Measurements from ENCODE around the gene CBX3.

Gene CBX3

GRCh38 chr7:26208040-26208439, 6.5 kb downstream of the CBX3 start:
- TF ChIP-seq CTCF (IDR thresholded peaks at IDR 0.05; ENCODE audit: extremely low read depth, insufficient read depth, missing control alignments): no peak
- in situ Hi-C loops (cut with MboI; ENCODE audit: low pct_unique_long_range_greater_than_20kb, low sequenced_read_pairs, unreplicated experiment): no loop called here
- no peak for DNase-seq (ENCODE audit: low spot score)

GRCh38 chr7:26212921-26213718, 11.6 kb downstream of the CBX3 start:
- in situ Hi-C loops (cut with MboI; ENCODE audit: low pct_unique_long_range_greater_than_20kb, low sequenced_read_pairs, unreplicated experiment): no loop called here
- DNase-seq (ENCODE audit: low spot score): no peak
- no peak for TF ChIP-seq CTCF (IDR thresholded peaks at IDR 0.05; ENCODE audit: extremely low read depth, insufficient read depth, missing control alignments)

GRCh38 chr7:26213807-26214515, 12.4 kb downstream of the CBX3 start:
- in situ Hi-C loops (cut with MboI; ENCODE audit: low pct_unique_long_range_greater_than_20kb, low sequenced_read_pairs, unreplicated experiment): no loop called here
- DNase-seq (ENCODE audit: low spot score): no peak
- TF ChIP-seq CTCF (IDR thresholded peaks at IDR 0.05; ENCODE audit: extremely low read depth, insufficient read depth, missing control alignments): no peak

GRCh38 chr7:26216049-26216448, 14.5 kb downstream of the CBX3 start:
- no peak for TF ChIP-seq CTCF (IDR thresholded peaks at IDR 0.05; ENCODE audit: extremely low read depth, insufficient read depth, missing control alignments)
- DNase-seq (ENCODE audit: low spot score): no peak
- in situ Hi-C loops (cut with MboI; ENCODE audit: low pct_unique_long_range_greater_than_20kb, low sequenced_read_pairs, unreplicated experiment): no loop called here

DNA sequence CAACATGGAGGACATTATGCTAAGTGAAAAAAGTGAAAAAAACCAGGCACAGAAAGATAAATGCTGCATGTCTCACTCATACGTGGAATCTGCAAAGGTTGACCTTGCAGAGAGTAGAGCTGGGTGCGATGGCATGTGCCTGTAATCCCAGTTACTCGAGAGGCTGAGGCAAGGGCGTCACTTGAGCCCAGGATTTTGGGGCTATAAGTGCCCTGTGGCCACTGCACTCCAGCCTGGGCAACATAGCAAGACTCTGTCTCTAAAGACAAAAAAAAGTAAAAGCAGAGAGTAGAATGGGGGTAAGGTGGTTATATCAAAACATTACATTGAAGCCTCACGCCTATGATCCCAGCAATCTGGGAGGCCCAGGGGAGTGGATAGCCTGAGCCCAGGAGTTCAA, 22.8 kb downstream of the CBX3 start:
- TF ChIP-seq CTCF (IDR thresholded peaks at IDR 0.05; ENCODE audit: extremely low read depth, insufficient read depth, missing control alignments): no peak
- in situ Hi-C loops (cut with MboI; ENCODE audit: low pct_unique_long_range_greater_than_20kb, low sequenced_read_pairs, unreplicated experiment): no loop called here
- no peak for DNase-seq (ENCODE audit: low spot score)

GRCh38 chr7:26227987-26228386, 26.4 kb downstream of the CBX3 start:
- DNase-seq (ENCODE audit: low spot score): no peak
- no peak for TF ChIP-seq CTCF (IDR thresholded peaks at IDR 0.05; ENCODE audit: extremely low read depth, insufficient read depth, missing control alignments)
- in situ Hi-C loops (cut with MboI; ENCODE audit: low pct_unique_long_range_greater_than_20kb, low sequenced_read_pairs, unreplicated experiment): no loop called here
